Lower lobe of right lung (tissue), 2 donors: ENCODE results near the gene PON2. TPM values are rescaled to one million over a fixed set of nuclear protein-coding genes. Genes with fewer than 3 reads are reported as not detected.

Experiments
- ATAC-seq, 2 donors: fragments of 200-7000 bp; cut with Tn5 transposase; one replicate each; pipeline ENCODE4 v1.9.1; 2020 to 2022; ENCODE audit warnings: mild to moderate bottlenecking in 2 of 2, moderate library complexity in 2 of 2
- DNase-seq: peaks from one replicate; pipeline ENCODE4 v3.0.0-alpha.2; 2020
- H3K27ac ChIP-seq: fragments of 200-600 bp; one replicate; pipeline ENCODE4 v1.8.0; 2022
- H3K27me3 ChIP-seq: fragments of 200-600 bp; one replicate; pipeline ENCODE4 v1.8.0; 2022; ENCODE audit warnings: low read depth
- H3K36me3 ChIP-seq: fragments of 200-600 bp; one replicate; pipeline ENCODE4 v1.8.0; 2022; ENCODE audit warnings: mild to moderate bottlenecking
- H3K4me1 ChIP-seq: fragments of 200-600 bp; one replicate; pipeline ENCODE4 v1.8.0; 2022
- H3K4me3 ChIP-seq: fragments of 200-600 bp; one replicate; pipeline ENCODE4 v1.8.0; 2022; ENCODE audit warnings: mild to moderate bottlenecking
- H3K9me3 ChIP-seq: fragments of 200-600 bp; one replicate; pipeline ENCODE4 v1.8.0; 2022
- intact Hi-C: fragments of 100-400 bp; cut with DNase I; formaldehyde crosslinking; loops from one replicate; pipeline ENCODE4 v1.11.0; 2022
- total RNA-seq: library from RNA; stranded (reverse); fragmentation: NEBNext Ultra II Directional; extraction: Animal tissue kit (Norgen Biotek cat#: 25700); gene quantifications from one replicate; pipeline ENCODE4 v1.2.1, GENCODE V29; 2021
- TF ChIP-seq, protein P1 (sequence below): fragments of 200-600 bp; IDR thresholded peaks from one replicate; pipeline ENCODE4 v1.8.0; 2022; ENCODE audit warnings: antibody characterized with exemption, mild to moderate bottlenecking
- donor health status: DM: no; HTN: yes; CAD: no; lungs with severe emphysema.

Gene PON2
- total RNA-seq, 1 donor from 2014 or later = 168 TPM

- intact Hi-C loops = no loop called here
- DNase-seq (no peak), ATAC-seq (no peak)
- Histone ChIP-seq H3K27ac (no peak overlapping the region), H3K9me3 (peaks cover 8% of the 10 kb centered on the region), H3K4me3 (no peak overlapping the region), H3K36me3 (no peaks in the 10 kb centered on the region), H3K4me1 (peaks cover 7% of the 10 kb centered on the region), H3K27me3 (no peaks in the 10 kb centered on the region)
- TF ChIP-seq, protein P1, sequence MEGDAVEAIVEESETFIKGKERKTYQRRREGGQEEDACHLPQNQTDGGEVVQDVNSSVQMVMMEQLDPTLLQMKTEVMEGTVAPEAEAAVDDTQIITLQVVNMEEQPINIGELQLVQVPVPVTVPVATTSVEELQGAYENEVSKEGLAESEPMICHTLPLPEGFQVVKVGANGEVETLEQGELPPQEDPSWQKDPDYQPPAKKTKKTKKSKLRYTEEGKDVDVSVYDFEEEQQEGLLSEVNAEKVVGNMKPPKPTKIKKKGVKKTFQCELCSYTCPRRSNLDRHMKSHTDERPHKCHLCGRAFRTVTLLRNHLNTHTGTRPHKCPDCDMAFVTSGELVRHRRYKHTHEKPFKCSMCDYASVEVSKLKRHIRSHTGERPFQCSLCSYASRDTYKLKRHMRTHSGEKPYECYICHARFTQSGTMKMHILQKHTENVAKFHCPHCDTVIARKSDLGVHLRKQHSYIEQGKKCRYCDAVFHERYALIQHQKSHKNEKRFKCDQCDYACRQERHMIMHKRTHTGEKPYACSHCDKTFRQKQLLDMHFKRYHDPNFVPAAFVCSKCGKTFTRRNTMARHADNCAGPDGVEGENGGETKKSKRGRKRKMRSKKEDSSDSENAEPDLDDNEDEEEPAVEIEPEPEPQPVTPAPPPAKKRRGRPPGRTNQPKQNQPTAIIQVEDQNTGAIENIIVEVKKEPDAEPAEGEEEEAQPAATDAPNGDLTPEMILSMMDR = no peak
Measured at GRCh38 chr7:95457947-95458346, 23.1 kb upstream of the PON2 start.

GRCh38 chr7:95454438-95455045, 19.7 kb upstream of the PON2 start:
- TF ChIP-seq, protein P1 = no peak
- Histone ChIP-seq H3K4me3 (no peak overlapping the region), H3K36me3 (no peaks in the 10 kb centered on the region), H3K9me3 (peaks cover 8% of the 10 kb centered on the region), H3K4me1 (peaks cover 7% of the 10 kb centered on the region), H3K27ac (no peak overlapping the region), H3K27me3 (no peaks in the 10 kb centered on the region)
- ATAC-seq (no peak), DNase-seq (no peak)
- intact Hi-C loops = no loop called here

GRCh38 chr7:95446618-95447017, 11.8 kb upstream of the PON2 start:
- Histone ChIP-seq H3K27ac (no peak overlapping the region), H3K9me3 (no peaks in the 10 kb centered on the region), H3K36me3 (no peaks in the 10 kb centered on the region), H3K27me3 (no peaks in the 10 kb centered on the region), H3K4me1 (peaks cover under 1% of the 10 kb centered on the region), H3K4me3 (no peak overlapping the region)
- intact Hi-C loops = no loop called here
- no peak for ATAC-seq
- TF ChIP-seq, protein P1 = no peak
- no peak for DNase-seq

- intact Hi-C loops = no loop called here
- TF ChIP-seq, protein P1 = no peak
- Histone ChIP-seq H3K4me3 (no peak overlapping the region), H3K27ac (no peak overlapping the region), H3K9me3 (no peaks in the 10 kb centered on the region), H3K36me3 (no peaks in the 10 kb centered on the region), H3K27me3 (no peaks in the 10 kb centered on the region), H3K4me1 (peaks cover 4% of the 10 kb centered on the region)
- ATAC-seq (no peak), DNase-seq (no peak)
Measured at GRCh38 chr7:95444796-95445195, 10.0 kb upstream of the PON2 start.

DNA sequence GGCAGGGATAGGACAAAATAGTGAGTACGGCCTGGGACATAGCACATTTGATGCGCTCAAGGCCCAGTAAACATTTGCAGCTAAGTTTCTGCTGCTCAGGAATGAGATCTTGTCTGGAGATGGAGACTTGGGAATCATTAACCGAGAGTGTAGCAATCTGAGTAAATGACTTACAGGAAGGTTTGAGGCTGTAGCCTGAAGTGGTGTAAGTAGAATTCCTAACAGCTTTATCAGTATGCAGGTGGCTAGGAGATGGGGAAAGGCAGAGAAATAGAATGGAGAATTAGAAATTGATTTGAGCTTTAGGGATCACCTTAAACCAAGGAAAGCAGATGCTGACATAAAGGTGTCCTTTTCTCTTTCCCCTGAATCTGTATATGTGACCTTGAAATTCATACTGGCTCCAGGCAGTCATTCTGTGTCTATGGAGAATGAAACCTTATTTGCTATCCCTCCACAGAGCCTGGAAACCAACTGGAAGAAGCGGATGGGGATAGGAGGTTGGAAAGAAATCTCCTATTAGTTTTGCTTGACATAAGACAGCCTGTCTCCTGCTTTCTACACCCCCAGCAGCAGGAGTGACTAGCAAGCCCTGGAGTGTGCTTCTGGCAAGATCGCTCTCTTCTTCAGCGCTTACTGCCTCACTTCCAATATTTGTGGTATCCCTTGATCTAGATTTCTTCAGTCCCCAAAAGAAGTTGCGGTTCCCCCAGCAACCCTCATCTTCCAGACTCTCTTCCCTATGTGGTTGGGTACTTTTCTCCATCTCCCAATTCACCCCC, 6.4 kb upstream of the PON2 start:
- Histone ChIP-seq H3K4me1 (peaks cover 5% of the 10 kb centered on the region), H3K27me3 (no peaks in the 10 kb centered on the region), H3K36me3 (no peaks in the 10 kb centered on the region), H3K9me3 (no peaks in the 10 kb centered on the region), H3K4me3 (no peak overlapping the region), H3K27ac (peak overlapping the region; percentile 22)
- DNase-seq (no peak), ATAC-seq (peak; percentile 87 to 96)
- TF ChIP-seq, protein P1 = no peak
- intact Hi-C loops = no loop called here
